K562 treated with DMSO at 1 percent for 24 hours (cell line): ENCODE measurements around the gene RPS6KB1. TPM values are rescaled to one million over a fixed set of nuclear protein-coding genes. Genes with fewer than 3 reads are reported as not detected.

Source experiments
- total RNA-seq: library from RNA; unstranded; fragments of 300-600 nt; gene quantifications from 2 replicates; pipeline ENCODE4 v1.2.3, GENCODE V29; 2022; ENCODE audit warnings: low read depth; ENCODE audit not compliant: insufficient read depth

The RPS6KB1 gene
- total RNA-seq, result 20.0 and 22.4 TPM in 2 replicates

DNA sequence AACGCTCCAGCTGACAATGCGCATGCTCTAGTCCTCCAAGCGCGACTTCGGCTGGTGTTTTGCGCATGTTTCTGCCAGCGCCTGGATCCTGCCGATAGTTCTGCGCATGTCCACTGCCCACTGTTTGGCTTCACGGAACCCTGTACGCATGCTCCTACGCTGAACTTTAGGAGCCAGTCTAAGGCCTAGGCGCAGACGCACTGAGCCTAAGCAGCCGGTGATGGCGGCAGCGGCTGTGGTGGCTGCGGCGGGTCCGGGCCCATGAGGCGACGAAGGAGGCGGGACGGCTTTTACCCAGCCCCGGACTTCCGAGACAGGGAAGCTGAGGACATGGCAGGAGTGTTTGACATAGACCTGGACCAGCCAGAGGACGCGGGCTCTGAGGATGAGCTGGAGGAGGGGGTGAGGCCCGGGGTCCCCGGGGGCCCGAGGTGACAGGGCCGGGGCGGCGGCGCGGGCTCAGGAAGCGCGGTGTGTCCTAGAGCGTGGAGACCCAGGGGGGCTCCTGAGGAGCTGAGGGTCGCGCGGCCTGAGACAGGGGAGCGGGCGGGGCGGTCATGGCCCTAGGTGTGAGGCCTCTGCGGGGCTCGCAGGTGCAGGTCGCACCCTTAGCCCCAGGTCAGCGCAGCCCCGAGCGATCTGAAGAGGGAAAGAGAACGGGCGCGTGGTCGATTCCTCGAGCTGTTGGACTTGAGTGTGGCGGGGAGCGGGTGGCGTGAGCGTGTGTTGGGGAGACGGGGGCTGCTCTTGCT lies at the start of gene RPS6KB1, which contains the start of gene TUBD1:
Gene RPS6KB1, plus strand, starts transcription at position 198 of the 752 bp plus-strand sequence. Its CDS starts 64 bp downstream, at position 262.
Gene TUBD1, minus strand, starts transcription at position 20 of the 752 bp plus-strand sequence. CDS start 1,941 bp downstream, outside the sequence.

DNA sequence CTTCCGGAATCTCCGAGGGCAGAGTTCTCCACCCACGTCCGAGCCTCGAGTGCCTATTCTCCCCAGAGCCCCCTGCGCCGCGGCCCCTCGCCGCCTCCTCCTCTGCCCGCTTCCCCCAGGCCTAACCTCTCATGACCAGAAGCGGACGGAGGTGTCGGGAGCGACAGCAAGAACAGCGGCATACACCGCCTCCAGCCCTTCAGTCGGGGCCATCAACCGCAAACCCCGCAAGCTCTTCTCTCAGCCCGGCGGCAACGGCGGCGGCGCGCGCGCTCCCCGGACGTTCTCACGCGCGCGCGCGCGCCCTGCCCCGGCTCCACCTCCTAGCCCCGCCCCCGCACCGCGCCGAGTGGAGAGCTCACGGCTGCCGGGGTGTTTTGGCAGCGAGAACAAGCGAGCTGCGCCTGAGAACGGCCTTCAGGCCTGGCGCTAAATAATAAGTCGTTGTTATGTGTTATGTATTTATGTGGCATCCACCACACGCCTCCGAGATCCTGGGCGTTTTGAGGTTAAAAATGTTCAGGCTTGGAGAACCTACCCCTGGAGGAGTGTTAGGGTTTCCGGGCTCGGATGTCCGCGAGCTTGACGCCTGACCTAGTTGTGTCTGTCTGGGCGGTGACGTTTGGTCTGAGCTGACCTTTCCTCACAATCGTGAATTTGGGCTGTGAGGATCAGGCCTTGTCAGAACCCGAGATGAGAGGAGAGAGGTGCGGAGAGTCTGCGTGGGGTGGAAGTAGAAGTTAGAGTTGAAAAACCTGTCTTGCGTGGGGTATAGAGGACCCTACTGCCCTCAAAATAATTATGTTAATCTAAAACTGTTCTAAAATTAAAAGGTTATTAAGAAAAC lies 71.8 kb downstream of the RPS6KB1 start, which contains the start of gene RNFT1:
Gene RNFT1, minus strand, starts transcription at position 259 of the 847 bp plus-strand sequence. Its CDS starts 77 bp downstream, at position 182.

Other genes starting within 250 kb of the RPS6KB1 start
- 32.8 and 33.7 TPM in 2 replicates for gene PTRH2, start 185.7 kb upstream of the RPS6KB1 start, total RNA-seq
- gene VMP1, start 185.5 kb upstream of the RPS6KB1 start, total RNA-seq, result 39.0 and 52.0 TPM in 2 replicates
- 15.1 and 16.7 TPM in 2 replicates for gene TUBD1, start 178 bp upstream of the RPS6KB1 start, total RNA-seq
- 17.2 and 18.1 TPM in 2 replicates for gene RNFT1, start 71.6 kb downstream of the RPS6KB1 start, total RNA-seq
- gene HEATR6, start 185.8 kb downstream of the RPS6KB1 start, total RNA-seq, result 14.7 and 19.1 TPM in 2 replicates